Measurements from ENCODE around the gene EN2.
"Not testable (repeated sequence)": the region's sequence is repeated elsewhere in the genome, so short reads cannot be mapped to it uniquely, and the experiment has no call there.

EN2 gene

GRCh38 chr7:155426543-155427410 lies 31.2 kb upstream of the EN2 start:
- DNase-seq, result no peak

- no peak for DNase-seq
Observed at GRCh38 chr7:155427411-155428038, 30.4 kb upstream of the EN2 start.

- DNase-seq, result no peak
Observed at GRCh38 chr7:155428171-155428834, 29.6 kb upstream of the EN2 start.

- DNase-seq, result no peak
Observed at GRCh38 chr7:155429651-155430050, 28.3 kb upstream of the EN2 start.

GRCh38 chr7:155430606-155431005 lies 27.3 kb upstream of the EN2 start:
- DNase-seq, result no peak

- no peak for DNase-seq
Observed at GRCh38 chr7:155431231-155431630, 26.7 kb upstream of the EN2 start.

GRCh38 chr7:155431711-155432110 lies 26.2 kb upstream of the EN2 start:
- DNase-seq, result no peak

- DNase-seq, result no peak
Observed at GRCh38 chr7:155435110-155435509, 22.8 kb upstream of the EN2 start.

- no peak for DNase-seq
Observed at GRCh38 chr7:155437836-155438235, 20.1 kb upstream of the EN2 start.

GRCh38 chr7:155438777-155439176 lies 19.2 kb upstream of the EN2 start:
- no peak for DNase-seq

- no peak for DNase-seq
Observed at GRCh38 chr7:155439311-155440017, 18.5 kb upstream of the EN2 start.

- DNase-seq, result no peak
Observed at GRCh38 chr7:155440018-155440410, 17.9 kb upstream of the EN2 start.

- DNase-seq, result no peak
Observed at GRCh38 chr7:155441856-155442255, 16.1 kb upstream of the EN2 start.

- no peak for DNase-seq
Observed at GRCh38 chr7:155444746-155445145, 13.2 kb upstream of the EN2 start.

- DNase-seq, result not testable (repeated sequence)
Observed at GRCh38 chr7:155445606-155446005, 12.3 kb upstream of the EN2 start.

GRCh38 chr7:155447603-155448002 lies 10.3 kb upstream of the EN2 start:
- no peak for DNase-seq

GRCh38 chr7:155448632-155449007 lies 9.3 kb upstream of the EN2 start:
- peak; percentile 44 for DNase-seq

GRCh38 chr7:155449008-155449868 lies 8.7 kb upstream of the EN2 start:
- DNase-seq, result no peak

- no peak for DNase-seq
Observed at GRCh38 chr7:155449869-155450557, 7.9 kb upstream of the EN2 start.

- DNase-seq, result no peak
Observed at GRCh38 chr7:155450558-155450969, 7.4 kb upstream of the EN2 start.

- no peak for DNase-seq
Observed at GRCh38 chr7:155450970-155451801, 6.7 kb upstream of the EN2 start.
